Ishikawa (cell line): ENCODE measurements around the gene RPS29.
A peak's percentile ranks its signal among the peaks of the same experiment; 100 is the strongest.

ENCODE experiments used
- CEBPB ChIP-seq: IDR thresholded peaks from 2 replicates; pipeline ENCODE4 v1.6.1; 2012
- CREB1 ChIP-seq: IDR thresholded peaks from 2 replicates; pipeline ENCODE4 v1.6.1; 2012; ENCODE audit warnings: low read depth
- EGR1 ChIP-seq: IDR thresholded peaks from 2 replicates; pipeline ENCODE4 v1.6.1; 2012
- EP300 ChIP-seq: IDR thresholded peaks from 2 replicates; pipeline ENCODE4 v1.6.1; 2012; ENCODE audit warnings: borderline replicate concordance
- FOXM1 ChIP-seq: IDR thresholded peaks from 2 replicates; pipeline ENCODE4 v1.6.1; 2012; ENCODE audit warnings: low read depth, borderline replicate concordance
- NFIC ChIP-seq: IDR thresholded peaks from 2 replicates; pipeline ENCODE4 v1.6.1; 2012
- RAD21 ChIP-seq: IDR thresholded peaks from 2 replicates; pipeline ENCODE4 v1.6.1; 2012; ENCODE audit warnings: low read depth
- TAF1 ChIP-seq: IDR thresholded peaks from 2 replicates; pipeline ENCODE4 v1.6.1; 2012; ENCODE audit warnings: low read depth, mild to moderate bottlenecking
- TCF12 ChIP-seq: IDR thresholded peaks from 2 replicates; pipeline ENCODE4 v1.6.1; 2012; ENCODE audit warnings: low read depth
- TEAD4 ChIP-seq: IDR thresholded peaks from 2 replicates; pipeline ENCODE4 v1.6.1; 2012
- YY1 ChIP-seq: IDR thresholded peaks from 2 replicates; pipeline ENCODE4 v1.6.1; 2012; ENCODE audit warnings: low read depth
- ZBTB7A ChIP-seq: IDR thresholded peaks from 2 replicates; pipeline ENCODE4 v1.6.1; 2012; ENCODE audit warnings: low read depth
- TF ChIP-seq, protein P1 (sequence below): IDR thresholded peaks from 2 replicates; pipeline ENCODE4 v1.6.1; 2012; ENCODE audit warnings: low read depth, mild to moderate bottlenecking
- TF ChIP-seq, protein P2 (sequence below): IDR thresholded peaks from 2 replicates; pipeline ENCODE4 v1.6.1; 2012
- TF ChIP-seq, protein P3 (sequence below): IDR thresholded peaks from 2 replicates; pipeline ENCODE4 v1.6.1; 2012

The RPS29 gene

GRCh38 chr14:49550286-49551184, 35.6 kb downstream of the RPS29 start:
- TF ChIP-seq FOXM1 (no peak), RAD21 (peak; percentile 62), CREB1 (no peak)
- TF ChIP-seq, protein P1, sequence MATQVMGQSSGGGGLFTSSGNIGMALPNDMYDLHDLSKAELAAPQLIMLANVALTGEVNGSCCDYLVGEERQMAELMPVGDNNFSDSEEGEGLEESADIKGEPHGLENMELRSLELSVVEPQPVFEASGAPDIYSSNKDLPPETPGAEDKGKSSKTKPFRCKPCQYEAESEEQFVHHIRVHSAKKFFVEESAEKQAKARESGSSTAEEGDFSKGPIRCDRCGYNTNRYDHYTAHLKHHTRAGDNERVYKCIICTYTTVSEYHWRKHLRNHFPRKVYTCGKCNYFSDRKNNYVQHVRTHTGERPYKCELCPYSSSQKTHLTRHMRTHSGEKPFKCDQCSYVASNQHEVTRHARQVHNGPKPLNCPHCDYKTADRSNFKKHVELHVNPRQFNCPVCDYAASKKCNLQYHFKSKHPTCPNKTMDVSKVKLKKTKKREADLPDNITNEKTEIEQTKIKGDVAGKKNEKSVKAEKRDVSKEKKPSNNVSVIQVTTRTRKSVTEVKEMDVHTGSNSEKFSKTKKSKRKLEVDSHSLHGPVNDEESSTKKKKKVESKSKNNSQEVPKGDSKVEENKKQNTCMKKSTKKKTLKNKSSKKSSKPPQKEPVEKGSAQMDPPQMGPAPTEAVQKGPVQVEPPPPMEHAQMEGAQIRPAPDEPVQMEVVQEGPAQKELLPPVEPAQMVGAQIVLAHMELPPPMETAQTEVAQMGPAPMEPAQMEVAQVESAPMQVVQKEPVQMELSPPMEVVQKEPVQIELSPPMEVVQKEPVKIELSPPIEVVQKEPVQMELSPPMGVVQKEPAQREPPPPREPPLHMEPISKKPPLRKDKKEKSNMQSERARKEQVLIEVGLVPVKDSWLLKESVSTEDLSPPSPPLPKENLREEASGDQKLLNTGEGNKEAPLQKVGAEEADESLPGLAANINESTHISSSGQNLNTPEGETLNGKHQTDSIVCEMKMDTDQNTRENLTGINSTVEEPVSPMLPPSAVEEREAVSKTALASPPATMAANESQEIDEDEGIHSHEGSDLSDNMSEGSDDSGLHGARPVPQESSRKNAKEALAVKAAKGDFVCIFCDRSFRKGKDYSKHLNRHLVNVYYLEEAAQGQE, result no peak

GRCh38 chr14:49549881-49550280, 36.3 kb downstream of the RPS29 start:
- TF ChIP-seq RAD21, result no peak
- TF ChIP-seq YY1, result no peak
- TF ChIP-seq, protein P1, result no peak
- TF ChIP-seq, protein P2, sequence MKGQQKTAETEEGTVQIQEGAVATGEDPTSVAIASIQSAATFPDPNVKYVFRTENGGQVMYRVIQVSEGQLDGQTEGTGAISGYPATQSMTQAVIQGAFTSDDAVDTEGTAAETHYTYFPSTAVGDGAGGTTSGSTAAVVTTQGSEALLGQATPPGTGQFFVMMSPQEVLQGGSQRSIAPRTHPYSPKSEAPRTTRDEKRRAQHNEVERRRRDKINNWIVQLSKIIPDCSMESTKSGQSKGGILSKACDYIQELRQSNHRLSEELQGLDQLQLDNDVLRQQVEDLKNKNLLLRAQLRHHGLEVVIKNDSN, result no peak
- TF ChIP-seq CEBPB, result no peak
- no peak for TF ChIP-seq EP300

GRCh38 chr14:49549446-49549845, 36.7 kb downstream of the RPS29 start:
- TF ChIP-seq, protein P1, result no peak
- no peak for TF ChIP-seq TAF1
- no peak for TF ChIP-seq EGR1
- TF ChIP-seq EP300, result no peak
- TF ChIP-seq FOXM1, result no peak
- no peak for TF ChIP-seq YY1
- TF ChIP-seq CEBPB, result no peak
- no peak for TF ChIP-seq NFIC

DNA sequence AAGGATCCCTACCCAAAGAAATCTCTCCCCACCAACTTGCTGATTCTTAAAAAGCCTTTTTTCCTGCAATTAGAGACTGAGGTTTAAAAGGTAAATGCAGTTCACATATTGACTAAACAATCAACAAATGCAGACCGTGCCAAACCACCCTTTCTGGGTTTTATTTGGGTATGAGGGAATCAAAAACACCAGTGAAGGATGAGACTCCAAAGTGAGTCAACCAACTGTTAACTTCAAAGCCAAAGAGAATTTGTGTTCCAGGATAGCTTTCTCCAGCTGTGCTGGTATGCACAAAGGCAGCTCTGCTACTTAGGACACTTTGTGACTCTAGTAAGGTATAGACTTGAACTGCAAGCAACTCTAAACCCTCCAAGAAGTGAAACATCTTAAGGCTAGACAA, 39.4 kb downstream of the RPS29 start:
- TF ChIP-seq EP300 (no peak), RAD21 (no peak), TAF1 (no peak), CEBPB (no peak), TEAD4 (no peak), CREB1 (no peak), FOXM1 (no peak), EGR1 (no peak), NFIC (no peak), ZBTB7A (no peak), YY1 (no peak), TCF12 (no peak)
- TF ChIP-seq, protein P3, sequence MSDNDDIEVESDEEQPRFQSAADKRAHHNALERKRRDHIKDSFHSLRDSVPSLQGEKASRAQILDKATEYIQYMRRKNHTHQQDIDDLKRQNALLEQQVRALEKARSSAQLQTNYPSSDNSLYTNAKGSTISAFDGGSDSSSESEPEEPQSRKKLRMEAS, result no peak
- TF ChIP-seq, protein P2, result no peak
- TF ChIP-seq, protein P1, result no peak
